ENCODE results near the gene SLC1A3. TPM values are rescaled to one million over a fixed set of nuclear protein-coding genes. Genes with fewer than 3 reads are reported as not detected.

The SLC1A3 gene
- total RNA-seq, 4 donors from 2014 or later, result 9.3 to 17.0 (median 15.4) TPM

DNA sequence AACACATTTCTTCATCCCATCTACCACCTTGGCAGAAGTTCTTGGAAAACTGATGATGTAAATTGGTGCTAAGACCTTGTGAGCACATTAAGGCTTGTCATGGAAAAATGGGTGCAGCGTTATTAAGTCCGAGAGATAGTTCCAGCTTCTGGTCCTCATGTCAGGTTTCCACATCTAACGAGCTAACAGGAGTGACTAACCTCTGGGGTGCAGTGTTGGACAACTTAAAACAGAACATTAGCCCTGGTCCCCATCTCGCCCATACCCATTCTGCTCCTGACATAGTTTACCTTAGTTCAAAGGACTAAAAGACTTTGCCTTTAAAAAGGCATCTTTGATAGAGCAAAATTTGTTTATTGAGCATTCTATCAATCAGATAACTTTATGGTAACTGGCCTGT lies 128.0 kb downstream of the SLC1A3 start:
- no peaks in the 10 kb centered on the region for H3K27me3 ChIP-seq
- no peaks in the 10 kb centered on the region for H3K4me1 ChIP-seq
- H3K9me3 ChIP-seq, result no peaks in the 10 kb centered on the region
- H3K27ac ChIP-seq, result no peak overlapping the region
- no peaks in the 10 kb centered on the region for H3K36me3 ChIP-seq
- TF ChIP-seq CTCF (IDR thresholded peaks at IDR 0.05) (peak in 3 of 6 experiments; percentile 20 to 32 (median 28)), POLR2A (IDR thresholded peaks at IDR 0.05) (no peak)
- intact Hi-C loops (cut with DNase I), result no loop called here
- DNase-seq, result peak in 1 of 2 donors; percentile 7
- 47 to 55% methylated on average over 4 of the region's 4 CpGs for WGBS, 2 donors
- no peak overlapping the region for H3K4me3 ChIP-seq (replicated peaks in 1 of 3)

DNA sequence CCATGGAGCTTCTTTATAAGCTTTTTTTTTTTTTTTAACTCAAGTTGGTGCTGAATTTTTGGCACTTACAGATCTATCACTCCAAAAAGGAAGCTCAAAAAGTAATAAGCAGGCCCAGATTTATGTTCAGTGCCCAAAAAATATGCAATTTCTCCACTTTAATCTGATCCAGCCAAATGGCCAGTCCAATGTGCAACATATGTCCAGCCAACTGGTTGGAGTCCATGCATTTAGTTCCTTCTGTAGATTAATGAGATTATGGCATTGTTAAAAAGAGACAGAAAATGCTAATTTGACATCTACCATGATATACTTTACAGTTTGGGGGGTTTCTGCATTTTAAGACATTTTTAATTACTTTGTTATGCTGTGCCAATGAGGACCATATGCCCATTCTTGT lies 129.5 kb downstream of the SLC1A3 start:
- Histone ChIP-seq H3K4me3 (replicated peaks in 1 of 3) (no peak overlapping the region), H3K9me3 (no peaks in the 10 kb centered on the region), H3K27me3 (no peaks in the 10 kb centered on the region), H3K36me3 (no peaks in the 10 kb centered on the region), H3K4me1 (no peaks in the 10 kb centered on the region), H3K27ac (no peak overlapping the region)
- no peak for DNase-seq
- TF ChIP-seq POLR2A (IDR thresholded peaks at IDR 0.05) (no peak), CTCF (IDR thresholded peaks at IDR 0.05) (no peak)
- intact Hi-C loops (cut with DNase I), result loop anchor here (5.0 kb wide), 1 partner anchor 131 kb away; no protein-coding TSS in a partner anchor

Small RNAs within 50 kb of the gene (small RNA-seq; reads per million reads assigned to genes)
- not detected for gene AC010631.1

Data from thyroid gland (tissue), 4 donors.